Dendritic cell treated with granulocyte-macrophage colony-stimulating factor and Interleukin-4, amounts not matched to agents 40 ng/mL and 50 ng/mL, for 4 days (primary cell): ENCODE data around the gene NHERF1.
A peak's percentile ranks its signal among the peaks of the same experiment; 100 is the strongest.

Source experiments
- H3K27ac Mint-ChIP-seq: one replicate; pipeline ENCODE4 v1.8.0; 2022; ENCODE audit warnings: mild to moderate bottlenecking, mixed read lengths
- H3K27me3 Mint-ChIP-seq: one replicate; pipeline ENCODE4 v1.8.0; 2022; ENCODE audit warnings: mild to moderate bottlenecking, mixed read lengths
- H3K36me3 Mint-ChIP-seq: one replicate; pipeline ENCODE4 v1.8.0; 2022; ENCODE audit warnings: low read depth, mixed read lengths
- H3K4me1 Mint-ChIP-seq: one replicate; pipeline ENCODE4 v1.8.0; 2022; ENCODE audit warnings: low read depth, mixed read lengths
- H3K4me3 Mint-ChIP-seq: one replicate; pipeline ENCODE4 v1.8.0; 2022; ENCODE audit warnings: mild to moderate bottlenecking, moderate library complexity, mixed read lengths
- H3K9me3 Mint-ChIP-seq: one replicate; pipeline ENCODE4 v1.8.0; 2022; ENCODE audit warnings: mixed read lengths
- intact Hi-C: fragments of 100-400 bp; cut with micrococcal nuclease; formaldehyde crosslinking; loops from one replicate; pipeline ENCODE4 v1.15.0; 2022

The NHERF1 gene

DNA sequence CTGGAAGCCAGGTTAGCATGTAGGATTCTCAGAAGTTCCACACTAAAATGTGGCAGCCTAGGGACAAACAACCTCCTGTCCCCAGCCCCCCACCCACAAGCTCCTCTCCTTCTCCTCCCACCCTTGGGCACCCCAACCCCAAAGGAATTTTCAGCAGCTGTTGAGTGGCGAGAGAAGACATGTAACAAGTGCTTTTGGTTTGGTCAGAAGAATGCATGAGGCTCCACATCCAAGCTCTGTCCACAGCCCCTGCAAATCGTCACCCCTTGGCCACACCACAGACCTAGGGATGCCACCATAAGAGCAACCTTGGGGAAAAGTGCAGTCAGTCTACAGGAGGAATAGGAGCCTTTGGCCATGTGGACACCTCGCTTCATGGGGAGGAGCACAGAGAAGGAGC lies 23.3 kb upstream of the NHERF1 start:
- Mint-ChIP-seq H3K36me3 (no peaks in the 10 kb centered on the region), H3K9me3 (no peaks in the 10 kb centered on the region), H3K4me3 (no peak overlapping the region), H3K4me1 (peaks cover 9% of the 10 kb centered on the region), H3K27me3 (peaks cover 11% of the 10 kb centered on the region), H3K27ac (no peak overlapping the region)
- intact Hi-C loops: no loop called here

- intact Hi-C loops: no loop called here
- Mint-ChIP-seq H3K4me3 (no peak overlapping the region), H3K36me3 (no peaks in the 10 kb centered on the region), H3K27ac (no peak overlapping the region), H3K9me3 (no peaks in the 10 kb centered on the region), H3K27me3 (peaks cover 8% of the 10 kb centered on the region), H3K4me1 (peaks cover 9% of the 10 kb centered on the region)
Measured at GRCh38 chr17:74728033-74728701, 20.3 kb upstream of the NHERF1 start.

GRCh38 chr17:74728702-74729075 lies 19.7 kb upstream of the NHERF1 start:
- no peak overlapping the region for H3K4me3 Mint-ChIP-seq
- peaks cover 8% of the 10 kb centered on the region for H3K27me3 Mint-ChIP-seq
- no peaks in the 10 kb centered on the region for H3K36me3 Mint-ChIP-seq
- H3K4me1 Mint-ChIP-seq: peaks cover 9% of the 10 kb centered on the region
- H3K27ac Mint-ChIP-seq: no peak overlapping the region
- no peaks in the 10 kb centered on the region for H3K9me3 Mint-ChIP-seq
- intact Hi-C loops: no loop called here

GRCh38 chr17:74729368-74729767 lies 19.1 kb upstream of the NHERF1 start:
- H3K27me3 Mint-ChIP-seq: peaks cover 5% of the 10 kb centered on the region
- H3K36me3 Mint-ChIP-seq: no peaks in the 10 kb centered on the region
- no peak overlapping the region for H3K4me3 Mint-ChIP-seq
- H3K9me3 Mint-ChIP-seq: no peaks in the 10 kb centered on the region
- H3K27ac Mint-ChIP-seq: no peak overlapping the region
- peaks cover 9% of the 10 kb centered on the region for H3K4me1 Mint-ChIP-seq
- intact Hi-C loops: no loop called here

DNA sequence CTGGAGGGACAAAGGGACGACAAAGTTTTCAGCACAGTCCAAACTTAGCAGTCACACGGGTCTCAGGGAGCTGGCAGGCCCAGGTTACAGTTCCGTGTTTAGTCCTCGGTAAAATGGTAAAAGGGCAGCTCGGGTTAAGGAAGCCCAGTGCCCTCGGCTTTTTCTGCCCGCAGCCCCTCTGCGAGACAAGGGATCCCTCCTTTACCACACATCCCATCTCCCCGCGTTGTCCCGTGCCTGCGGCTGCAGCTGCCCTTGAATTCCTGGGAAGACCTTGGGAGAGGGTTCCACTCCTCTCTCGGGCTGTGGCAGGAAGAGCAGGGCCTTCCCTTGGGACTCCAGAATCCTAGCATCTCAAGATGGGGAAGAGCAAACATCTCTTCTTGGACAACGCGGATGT lies 18.6 kb upstream of the NHERF1 start:
- peaks cover 14% of the 10 kb centered on the region for H3K4me1 Mint-ChIP-seq
- H3K9me3 Mint-ChIP-seq: no peaks in the 10 kb centered on the region
- H3K36me3 Mint-ChIP-seq: no peaks in the 10 kb centered on the region
- H3K27me3 Mint-ChIP-seq: peaks cover 10% of the 10 kb centered on the region
- no peak overlapping the region for H3K27ac Mint-ChIP-seq
- intact Hi-C loops: no loop called here
- no peak overlapping the region for H3K4me3 Mint-ChIP-seq

GRCh38 chr17:74730491-74731346 lies 17.7 kb upstream of the NHERF1 start:
- Mint-ChIP-seq H3K36me3 (no peaks in the 10 kb centered on the region), H3K27me3 (peaks cover 11% of the 10 kb centered on the region), H3K4me3 (no peak overlapping the region), H3K4me1 (peaks cover 15% of the 10 kb centered on the region), H3K27ac (no peak overlapping the region), H3K9me3 (no peaks in the 10 kb centered on the region)
- intact Hi-C loops: no loop called here

- intact Hi-C loops: no loop called here
- H3K27me3 Mint-ChIP-seq: peaks cover 13% of the 10 kb centered on the region
- no peaks in the 10 kb centered on the region for H3K9me3 Mint-ChIP-seq
- no peaks in the 10 kb centered on the region for H3K36me3 Mint-ChIP-seq
- peaks cover 18% of the 10 kb centered on the region for H3K4me1 Mint-ChIP-seq
- H3K27ac Mint-ChIP-seq: no peak overlapping the region
- H3K4me3 Mint-ChIP-seq: no peak overlapping the region
Measured at GRCh38 chr17:74731347-74731605, 17.2 kb upstream of the NHERF1 start.

DNA sequence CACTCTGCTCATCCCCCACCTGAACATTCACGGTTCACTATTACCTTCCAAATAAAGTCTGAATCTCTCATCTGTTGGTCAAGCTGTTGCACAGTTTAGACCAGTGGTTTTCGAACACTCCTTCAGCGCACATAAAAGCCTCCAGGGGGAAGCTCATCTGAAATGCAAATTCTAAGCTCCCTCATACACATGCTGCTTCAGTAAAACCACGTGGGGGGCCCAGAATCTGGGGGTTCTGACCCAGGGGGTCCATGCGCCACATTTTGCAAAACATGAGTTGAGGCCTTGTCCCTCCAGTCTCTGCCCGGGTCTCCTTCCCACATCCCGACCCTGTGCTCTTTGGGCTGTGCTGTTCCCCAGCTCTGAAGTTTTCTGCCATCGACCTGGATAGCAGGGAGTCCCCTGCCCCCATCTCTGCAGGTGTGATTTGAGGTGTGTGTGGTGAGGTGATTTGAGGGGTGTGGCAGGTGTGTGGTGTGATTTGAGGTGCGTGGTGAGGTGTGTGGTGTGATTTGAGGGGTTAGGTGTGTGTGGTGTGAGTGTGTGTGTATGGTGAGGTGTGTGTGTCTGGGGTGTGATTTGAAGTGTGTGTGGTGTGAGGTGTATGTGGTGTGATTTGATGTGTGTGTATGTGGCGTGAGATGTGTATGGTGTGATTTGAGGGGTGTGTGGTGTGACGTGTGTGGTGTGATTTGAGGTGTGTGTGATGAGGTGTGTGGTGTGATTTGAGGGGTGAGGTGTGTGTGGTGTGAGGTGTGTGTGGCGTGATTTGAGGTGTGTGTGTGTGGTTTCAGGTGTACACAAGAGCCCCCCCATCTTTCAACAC lies 16.2 kb upstream of the NHERF1 start:
- Mint-ChIP-seq H3K36me3 (no peaks in the 10 kb centered on the region), H3K27me3 (peaks cover 16% of the 10 kb centered on the region)

GRCh38 chr17:74733365-74734122 lies 14.9 kb upstream of the NHERF1 start:
- Mint-ChIP-seq H3K27ac (no peak overlapping the region), H3K36me3 (no peaks in the 10 kb centered on the region), H3K4me3 (no peak overlapping the region), H3K27me3 (peaks cover 24% of the 10 kb centered on the region), H3K9me3 (no peaks in the 10 kb centered on the region), H3K4me1 (peaks cover 33% of the 10 kb centered on the region)
- intact Hi-C loops: no loop called here

More for the DNA sequence above, 16.2 kb upstream of the NHERF1 start:
- intact Hi-C loops: no loop called here
- H3K9me3 Mint-ChIP-seq: no peaks in the 10 kb centered on the region
- no peak overlapping the region for H3K27ac Mint-ChIP-seq
- peaks cover 21% of the 10 kb centered on the region for H3K4me1 Mint-ChIP-seq
- no peak overlapping the region for H3K4me3 Mint-ChIP-seq

- Mint-ChIP-seq H3K4me1 (peaks cover 40% of the 10 kb centered on the region), H3K36me3 (no peaks in the 10 kb centered on the region), H3K27me3 (peaks cover 29% of the 10 kb centered on the region), H3K9me3 (no peaks in the 10 kb centered on the region), H3K27ac (no peak overlapping the region), H3K4me3 (no peak overlapping the region)
- intact Hi-C loops: no loop called here
Measured at GRCh38 chr17:74734256-74734655, 14.2 kb upstream of the NHERF1 start.

DNA sequence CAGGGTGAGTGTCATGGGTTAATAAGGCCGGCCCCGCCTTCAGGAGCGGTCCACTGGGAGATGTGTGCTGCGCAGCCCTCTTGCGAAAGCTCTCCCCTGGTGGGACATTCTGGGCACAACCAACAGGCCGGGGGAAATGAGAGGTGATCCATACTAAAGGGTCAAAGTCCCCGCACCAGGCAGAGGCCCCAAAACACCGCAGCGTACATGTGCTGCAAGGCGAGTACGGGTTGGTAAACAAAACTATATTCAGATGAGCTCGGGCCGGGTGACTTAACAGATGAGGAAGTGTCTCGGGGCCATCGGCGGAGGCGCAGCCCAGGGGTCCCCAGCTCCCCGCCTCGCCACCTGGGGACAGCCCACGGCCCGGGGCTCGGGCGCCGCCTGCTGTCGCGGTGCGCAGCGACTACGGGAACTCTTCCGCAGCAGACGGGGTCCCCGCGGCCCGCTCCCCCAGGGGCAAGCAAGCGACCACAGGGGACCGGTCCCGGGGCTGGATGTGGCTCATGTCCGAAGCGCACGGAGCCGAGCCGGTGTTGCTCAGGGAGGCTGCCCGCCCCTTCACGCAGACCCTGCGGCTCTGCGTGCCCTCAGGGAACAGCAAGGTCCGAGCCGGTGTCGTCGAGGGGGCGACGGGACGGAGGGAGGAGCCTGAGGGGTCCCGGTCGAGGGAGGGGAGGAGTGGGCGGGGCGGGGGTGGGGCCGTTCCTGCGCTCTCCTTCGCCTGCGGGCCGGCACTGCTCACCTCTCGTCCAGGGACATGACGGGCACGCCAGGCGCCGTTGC lies 11.7 kb upstream of the NHERF1 start, which contains the start of gene RAB37:
Gene RAB37, plus strand, starts transcription at position 744 of the 786 bp plus-strand sequence. Its CDS starts 17 bp downstream, at position 761.
- H3K4me1 Mint-ChIP-seq: peaks cover 55% of the 10 kb centered on the region
- H3K9me3 Mint-ChIP-seq: no peaks in the 10 kb centered on the region
- no peaks in the 10 kb centered on the region for H3K36me3 Mint-ChIP-seq
- H3K4me3 Mint-ChIP-seq: peak within 1 kb of the TSS; percentile 65
- intact Hi-C loops: loop anchor here (1.0 kb wide), 1 partner anchor 79 kb away; no protein-coding TSS in a partner anchor
- peaks cover 31% of the 10 kb centered on the region for H3K27me3 Mint-ChIP-seq
- no peak within 1 kb of the TSS for H3K27ac Mint-ChIP-seq

DNA sequence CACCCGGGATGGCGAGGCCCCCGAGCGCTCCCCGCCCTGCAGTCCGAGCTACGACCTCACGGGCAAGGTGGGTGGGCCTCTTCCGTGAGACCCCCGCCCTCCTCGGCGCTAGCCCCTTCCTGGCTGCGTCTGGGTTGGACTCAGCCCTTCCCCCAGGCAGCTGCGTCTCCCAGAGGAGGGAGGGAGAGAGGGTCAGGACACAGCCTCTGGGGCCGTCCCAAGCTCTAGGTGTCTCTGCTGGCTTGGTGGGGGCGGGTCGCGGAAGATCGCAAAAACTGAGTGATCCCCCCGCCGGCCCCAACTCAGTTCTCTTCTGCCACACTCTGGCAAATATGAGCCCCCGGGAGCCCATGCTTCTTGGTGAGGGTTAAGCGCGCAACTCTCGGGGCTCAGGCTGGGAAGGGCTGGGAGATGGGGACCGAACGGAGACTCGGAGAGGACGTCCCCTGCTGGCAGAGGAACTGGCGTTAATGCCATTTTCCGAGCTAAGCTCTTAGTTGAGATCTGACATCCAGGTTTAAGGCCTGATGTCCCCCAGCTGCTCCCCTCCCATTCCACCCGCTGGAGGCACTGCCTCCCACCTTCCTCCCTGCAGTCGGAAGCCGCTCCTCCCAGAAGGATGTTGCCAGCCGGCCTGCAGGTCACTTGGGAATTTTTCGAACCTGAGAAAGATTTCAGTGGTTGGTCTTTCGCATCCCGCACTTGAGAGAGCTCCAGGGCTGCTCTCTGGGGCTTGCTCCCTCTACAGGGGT lies 11.0 kb upstream of the NHERF1 start:
- Mint-ChIP-seq H3K4me1 (peaks cover 63% of the 10 kb centered on the region), H3K4me3 (peak overlapping the region; percentile 65), H3K27ac (no peak overlapping the region), H3K27me3 (peaks cover 31% of the 10 kb centered on the region), H3K9me3 (no peaks in the 10 kb centered on the region), H3K36me3 (no peaks in the 10 kb centered on the region)
- intact Hi-C loops: loop anchor here (1.0 kb wide), 1 partner anchor 80 kb away; no protein-coding TSS in a partner anchor
